Tongue (tissue), 2 donors: ENCODE results near the gene PRICKLE4. TPM values are rescaled to one million over a fixed set of nuclear protein-coding genes. Genes with fewer than 3 reads are reported as not detected.
"Not testable (repeated sequence)": the region's sequence is repeated elsewhere in the genome, so short reads cannot be mapped to it uniquely, and the experiment has no call there.

Experiments
- DNase-seq: peaks from one replicate; pipeline ENCODE4 v3.0.0-alpha.2; 2015
- total RNA-seq: library from RNA; depleted of rRNA; stranded (reverse); fragments of >200 nt; gene quantifications from one replicate; pipeline ENCODE4 v1.2.3, GENCODE V29; 2014

The PRICKLE4 gene
- total RNA-seq, 1 donor from 2014 or later = 4.4 TPM

DNA sequence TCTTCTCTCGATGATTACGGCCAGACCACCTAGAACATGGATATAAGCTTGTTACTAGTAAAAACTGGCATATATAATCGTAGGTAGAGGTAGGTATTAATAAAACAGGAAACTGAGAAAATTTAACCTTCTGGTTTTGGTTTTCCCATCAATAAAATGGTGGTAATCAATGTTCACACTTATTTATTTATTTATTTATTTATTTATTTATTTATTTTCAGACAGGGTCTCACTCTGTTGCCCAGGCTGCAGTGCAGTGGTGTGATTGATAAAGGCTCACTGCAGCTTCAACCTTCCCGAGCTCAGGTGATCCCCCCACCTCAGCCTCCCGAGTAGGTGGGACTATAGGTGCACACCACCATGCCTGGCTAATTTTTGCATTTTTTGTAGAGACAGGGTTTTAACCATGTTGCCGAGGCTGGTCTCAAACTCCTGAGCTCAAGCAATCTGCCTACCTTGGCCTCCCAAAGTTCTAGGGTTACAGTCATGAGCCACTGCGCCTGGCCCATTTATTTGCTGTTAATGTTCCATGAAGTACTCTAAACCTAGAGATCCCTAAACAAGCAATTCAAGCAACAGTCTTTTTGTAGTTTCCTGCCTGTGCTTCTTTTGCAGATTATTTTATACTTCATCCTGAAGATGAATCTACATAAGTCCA lies 18.4 kb downstream of the PRICKLE4 start:
- no peak for DNase-seq

DNA sequence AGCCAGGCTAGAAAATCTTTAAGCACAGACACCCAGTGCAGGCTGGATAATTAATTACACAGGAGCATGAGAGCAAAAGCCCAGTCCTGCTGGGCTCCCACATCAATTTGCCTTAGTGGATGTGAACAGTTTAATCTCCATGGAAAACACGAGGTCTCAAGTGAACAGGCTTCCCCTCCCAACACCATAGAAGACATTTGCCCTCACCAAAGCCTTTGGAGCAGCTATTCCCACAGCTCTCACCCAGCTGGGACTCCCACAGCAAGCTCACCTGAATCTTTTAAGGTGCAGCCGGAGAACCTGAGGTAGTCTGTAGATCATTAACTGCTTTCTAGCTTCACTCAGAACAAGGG lies 19.0 kb downstream of the PRICKLE4 start:
- no peak for DNase-seq

DNA sequence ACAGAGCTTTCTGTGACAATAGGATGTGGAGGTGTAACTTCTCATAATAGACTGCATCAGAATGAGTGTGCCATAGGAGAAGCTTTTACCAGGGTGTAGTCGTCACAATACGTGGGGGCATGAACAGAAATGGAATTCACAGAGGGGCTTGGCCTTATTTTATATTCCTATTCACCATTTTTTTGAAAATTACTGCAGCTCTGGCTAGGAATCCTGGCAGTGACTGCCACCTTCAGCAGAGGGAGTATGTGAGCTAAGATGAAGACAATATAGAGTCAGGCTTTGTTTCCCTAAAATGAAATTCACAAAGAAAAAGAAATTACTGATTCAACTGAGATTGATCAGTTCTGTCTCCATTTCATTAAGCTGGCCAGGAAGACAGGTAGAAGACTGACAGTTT lies 20.8 kb downstream of the PRICKLE4 start:
- DNase-seq = no peak

DNA sequence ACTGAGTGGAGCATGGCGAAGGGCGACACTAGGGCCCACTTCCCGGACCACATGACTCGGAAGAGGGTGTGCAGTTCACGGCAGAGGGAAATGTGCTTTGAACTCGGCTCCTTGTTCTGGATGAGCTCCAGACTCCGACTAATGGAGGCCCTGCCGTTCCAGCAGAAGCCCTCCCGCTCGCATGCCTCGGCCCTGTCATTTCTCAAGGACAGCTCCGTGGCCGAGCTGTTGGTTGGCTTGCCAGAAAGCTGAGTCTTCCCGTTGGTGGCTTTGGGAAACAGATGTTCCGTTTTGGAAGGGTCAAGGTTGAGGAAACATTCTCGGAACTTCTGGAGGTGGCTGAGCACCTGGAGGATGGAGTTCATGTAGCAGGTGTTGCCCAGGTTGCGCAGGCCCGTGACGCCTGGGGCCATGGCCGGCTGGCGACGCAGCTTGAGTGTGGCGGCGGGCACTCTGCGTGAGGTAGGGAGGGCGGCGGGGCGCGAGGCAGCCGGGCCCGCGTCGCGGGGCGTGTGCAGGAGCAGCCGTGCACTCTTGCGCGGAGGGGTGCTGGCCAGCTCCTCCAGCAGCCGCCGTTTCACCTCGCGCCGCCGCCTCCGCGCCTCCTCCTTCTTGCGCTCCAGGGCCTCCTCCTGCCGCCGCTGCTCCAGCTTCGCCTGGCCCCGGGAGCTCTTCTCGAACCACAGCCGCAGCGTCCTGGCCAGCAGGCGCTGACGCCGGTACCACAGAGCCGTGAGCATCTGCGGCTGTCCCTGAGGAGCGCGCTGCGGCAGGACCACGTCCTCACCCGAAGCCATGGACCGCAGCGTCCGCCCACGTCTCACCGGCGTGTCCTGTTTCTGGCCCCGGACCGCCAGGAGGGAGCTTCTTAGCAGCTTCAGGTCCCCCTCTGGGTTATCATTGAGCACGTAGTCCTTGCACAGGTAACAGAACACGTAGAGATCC lies 25.5 kb downstream of the PRICKLE4 start:
- no peak for DNase-seq

DNA sequence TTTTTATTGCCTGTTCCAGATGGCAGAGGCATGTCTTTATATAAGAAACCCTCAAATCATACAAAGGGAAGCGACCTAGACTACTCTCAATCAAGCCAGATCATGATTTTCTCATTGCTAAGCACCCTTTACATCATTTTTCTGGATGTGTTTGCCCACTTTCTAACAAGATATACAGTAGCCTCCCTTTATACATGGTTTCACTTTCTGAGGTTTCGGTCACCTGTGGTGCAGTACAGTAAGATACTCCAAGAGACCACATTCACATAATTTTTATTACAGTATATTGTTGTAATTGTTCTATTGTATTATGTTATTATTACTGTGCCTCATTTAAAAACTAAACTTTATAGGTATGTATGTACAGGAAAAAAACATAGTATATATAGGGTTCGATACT lies 30.5 kb downstream of the PRICKLE4 start:
- no peak for DNase-seq

DNA sequence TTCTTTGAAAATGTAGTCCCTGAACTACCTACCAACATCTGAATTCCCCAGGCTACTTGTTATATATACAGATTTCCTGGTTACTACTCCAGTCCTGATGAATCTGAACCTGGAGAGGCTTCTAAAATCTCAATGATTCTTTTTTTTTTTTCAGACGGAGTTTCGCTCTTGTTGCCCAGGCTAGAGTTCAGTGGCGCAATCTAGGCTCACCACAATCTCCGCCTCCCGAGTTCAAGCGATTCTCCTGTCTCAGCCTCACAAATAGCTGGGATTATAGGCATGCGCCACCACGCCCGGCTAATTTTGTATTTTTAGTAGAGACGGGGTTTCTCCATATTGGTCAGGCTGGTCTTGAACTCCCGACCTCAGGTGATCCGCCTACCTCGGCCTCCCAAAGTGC lies 31.4 kb downstream of the PRICKLE4 start:
- DNase-seq = not testable (repeated sequence)

DNA sequence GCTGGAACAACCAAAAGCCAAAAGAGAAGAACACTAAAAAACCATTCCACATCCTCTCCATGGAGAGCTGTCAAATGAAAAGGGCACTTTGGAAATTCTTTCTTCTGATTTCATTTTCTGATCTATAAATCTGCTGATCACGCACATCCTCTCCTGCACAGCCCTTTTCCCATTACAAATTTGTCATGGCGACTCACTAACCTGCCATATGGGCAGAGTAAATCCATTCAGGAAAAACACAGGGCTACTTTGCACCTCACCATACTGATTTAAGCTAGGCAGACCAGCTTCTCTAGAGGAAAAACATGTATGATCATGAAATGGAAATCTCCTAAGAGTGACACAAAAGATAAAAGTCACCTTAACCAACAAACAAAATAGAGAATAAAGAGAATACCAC lies 32.9 kb downstream of the PRICKLE4 start:
- DNase-seq = no peak

DNA sequence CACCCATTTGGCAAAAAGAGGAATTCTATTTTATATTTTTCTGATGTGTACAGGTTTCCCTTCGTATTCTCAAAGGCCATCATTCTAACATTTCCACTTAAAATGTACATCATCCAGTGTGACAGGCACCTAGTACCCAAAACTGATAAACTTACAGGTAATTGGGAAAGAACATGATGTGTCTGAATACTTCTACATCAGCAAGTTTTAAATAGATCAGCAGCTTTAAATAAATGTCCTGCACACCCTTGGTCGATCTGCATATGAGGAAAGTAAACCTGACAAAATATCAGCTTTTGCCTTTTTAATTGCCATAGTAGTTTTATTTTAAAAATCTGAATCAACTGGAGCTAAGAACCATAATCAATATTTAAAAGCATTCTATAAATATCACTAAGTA lies 33.4 kb downstream of the PRICKLE4 start:
- no peak for DNase-seq

DNA sequence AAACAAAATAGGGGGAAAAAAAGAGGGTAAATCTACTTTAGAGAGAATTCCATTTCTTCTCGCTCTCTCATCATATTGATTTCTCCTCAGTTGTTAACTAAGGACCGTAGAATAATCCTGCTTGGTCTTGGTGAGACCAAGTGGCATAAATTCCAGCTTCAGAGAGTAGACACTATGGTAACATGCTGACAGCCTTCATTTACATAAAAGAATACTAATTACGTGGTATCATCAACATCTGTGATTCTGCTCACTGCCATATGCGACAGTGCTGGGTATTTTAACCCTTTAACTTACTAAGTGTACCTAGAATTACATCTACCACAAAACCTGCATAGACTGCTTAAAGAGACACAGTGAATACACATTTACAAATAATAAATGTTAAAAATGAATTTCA lies 34.0 kb downstream of the PRICKLE4 start:
- no peak for DNase-seq

DNA sequence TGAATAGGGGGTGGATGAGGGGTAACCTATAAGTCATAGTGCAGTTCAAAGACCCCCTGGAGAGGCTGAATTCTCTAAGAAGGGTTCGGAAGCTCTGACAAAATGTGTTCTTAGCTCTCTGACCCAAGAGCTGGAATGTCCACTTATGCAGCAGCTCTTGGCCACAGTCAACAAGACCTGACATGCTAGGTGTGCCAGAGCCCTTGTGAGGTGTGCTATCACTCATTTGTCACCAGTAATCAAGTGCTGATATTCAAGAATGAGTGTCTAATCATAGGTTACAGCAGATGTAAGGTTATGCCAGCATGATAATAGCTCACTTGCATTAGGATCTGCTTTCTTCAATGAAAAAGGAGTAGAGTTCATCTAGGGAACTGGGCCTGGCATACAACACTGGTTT lies 35.0 kb downstream of the PRICKLE4 start:
- no peak for DNase-seq

DNA sequence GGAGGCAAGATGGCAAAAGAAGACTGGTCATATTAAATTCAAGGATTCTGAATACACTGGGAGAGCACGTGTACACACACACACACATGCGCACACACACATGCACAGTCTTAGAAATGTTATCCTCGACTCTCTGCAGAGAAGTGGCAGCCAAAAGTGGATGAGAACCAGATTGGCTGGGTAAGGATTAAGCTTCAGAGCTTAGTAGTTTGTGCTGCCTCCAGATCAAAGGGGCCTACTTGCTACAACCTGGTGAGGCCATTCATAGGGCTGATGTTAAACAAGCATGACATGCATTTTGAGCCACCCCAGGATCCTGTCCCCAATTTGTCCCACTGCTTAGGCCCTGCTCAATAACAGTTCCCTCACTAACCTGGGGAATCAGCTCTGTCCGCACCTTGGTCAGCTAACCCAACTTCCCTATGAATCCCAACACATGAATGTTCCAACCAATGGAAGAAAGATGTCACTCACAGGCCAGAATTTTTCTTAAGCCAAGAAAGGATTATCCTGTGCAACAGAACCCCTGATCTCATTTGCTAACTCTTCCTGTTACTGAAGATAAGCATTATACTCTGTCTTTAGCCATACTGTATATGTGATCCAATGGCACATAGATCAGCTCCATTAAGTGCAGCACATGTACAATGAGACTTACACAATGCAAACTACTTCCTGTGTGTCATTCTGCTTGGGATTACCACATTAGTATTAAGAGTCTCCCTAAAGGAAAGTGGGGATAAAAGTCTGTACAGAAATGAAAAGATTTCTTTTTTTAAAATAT lies 37.9 kb downstream of the PRICKLE4 start:
- DNase-seq = no peak

DNA sequence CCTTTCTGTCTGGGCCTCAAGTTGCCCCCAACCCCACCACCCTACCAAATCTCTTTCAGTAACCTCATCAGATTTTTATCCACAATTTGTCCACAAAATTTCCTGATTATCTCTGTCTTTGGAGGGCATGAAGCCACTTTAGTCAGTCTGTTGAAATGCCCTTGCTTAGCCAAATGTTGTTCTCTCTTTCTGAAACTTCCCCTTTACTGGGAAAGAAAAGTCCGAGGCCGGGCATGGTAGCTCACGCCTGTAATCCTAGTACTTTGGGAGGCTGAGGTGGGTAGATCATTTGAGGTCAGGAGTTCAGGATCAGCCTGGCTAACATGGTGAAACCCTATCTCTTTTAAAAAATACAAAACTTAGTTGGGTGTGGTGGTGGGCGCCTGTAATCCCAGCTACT lies 40.7 kb downstream of the PRICKLE4 start:
- no peak for DNase-seq

DNA sequence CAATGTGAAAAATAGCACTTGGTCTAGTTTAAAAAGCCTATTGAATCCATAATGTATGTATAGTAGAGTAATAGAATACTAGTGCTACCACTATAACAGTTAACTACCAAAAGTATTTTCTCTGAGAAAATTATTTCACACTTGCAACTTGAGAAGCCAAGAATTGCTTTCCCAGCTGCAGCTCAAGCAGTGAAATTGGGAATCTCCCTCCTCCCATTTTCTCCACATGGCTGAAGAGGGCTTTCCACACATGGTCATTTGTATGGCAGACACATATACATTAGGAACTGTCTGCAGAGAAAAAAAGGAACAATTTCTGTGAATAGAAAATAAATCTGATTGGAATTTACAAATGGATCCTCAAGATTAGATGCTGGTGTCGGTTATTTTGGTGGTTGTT lies 41.4 kb downstream of the PRICKLE4 start:
- peak; percentile 55 for DNase-seq

DNA sequence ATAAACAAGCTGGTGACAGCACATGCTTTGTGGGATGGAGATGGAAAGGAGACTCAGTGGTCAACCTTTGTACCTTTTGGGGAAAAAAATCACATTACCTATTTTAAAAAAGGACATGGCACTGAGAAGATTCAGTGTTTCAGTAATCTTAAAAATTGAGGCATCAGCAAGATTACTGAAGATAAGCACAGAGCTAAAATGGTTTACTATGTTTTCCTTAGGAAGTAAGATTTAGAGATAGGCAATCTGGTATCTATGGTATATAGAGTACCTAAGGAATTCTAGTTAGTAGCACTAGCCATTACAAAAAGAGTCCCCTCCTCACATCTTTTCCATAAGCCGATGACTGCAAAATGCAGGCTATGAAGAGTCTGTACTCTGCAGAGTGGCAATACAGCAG lies 42.6 kb downstream of the PRICKLE4 start:
- DNase-seq = no peak

DNA sequence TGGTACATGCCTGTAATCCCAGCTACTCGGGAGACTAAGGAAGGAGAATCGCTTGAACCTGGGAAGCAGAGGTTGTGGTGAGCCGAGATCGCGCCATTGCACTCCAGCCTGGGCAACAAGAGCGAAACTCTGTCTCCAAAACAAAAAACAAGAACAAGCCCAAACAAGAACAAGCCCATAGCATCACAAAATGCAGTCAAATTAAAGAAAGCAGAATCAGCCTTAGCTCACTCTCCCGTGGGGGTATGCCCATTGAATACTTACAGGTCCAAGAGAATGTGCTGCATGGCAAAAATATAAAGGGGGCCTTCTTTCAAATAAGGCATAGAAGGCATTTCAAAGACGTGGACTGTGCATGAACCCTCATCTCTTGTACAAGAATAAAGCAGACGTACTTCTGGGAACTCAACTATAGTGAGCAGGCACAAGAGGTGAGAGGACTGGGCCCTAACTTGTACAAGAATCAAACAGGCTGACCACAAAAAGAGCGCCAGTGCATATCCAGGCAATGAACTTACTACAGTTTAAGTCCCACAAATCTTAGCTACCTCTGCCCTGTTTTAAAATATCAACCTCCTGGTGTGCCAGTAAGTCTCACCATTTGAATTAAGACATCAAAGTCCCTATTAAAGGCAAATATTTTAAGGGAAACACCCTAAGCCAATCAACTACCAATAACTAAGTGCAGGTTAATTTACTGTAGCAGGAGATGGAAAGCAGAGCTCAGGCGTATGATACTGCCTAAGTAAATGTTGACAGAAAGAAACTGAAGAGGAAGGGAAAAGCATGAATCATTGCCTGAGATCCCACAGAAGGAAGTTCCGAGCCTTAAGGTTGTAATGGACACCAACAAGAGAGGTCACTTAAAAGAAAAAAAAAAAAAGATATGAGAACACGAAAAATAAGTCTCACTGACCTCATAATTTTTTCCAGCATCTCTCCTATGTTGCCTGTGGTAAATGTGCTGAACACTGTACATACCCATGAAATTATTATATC lies 44.3 kb downstream of the PRICKLE4 start:
- no peak for DNase-seq

DNA sequence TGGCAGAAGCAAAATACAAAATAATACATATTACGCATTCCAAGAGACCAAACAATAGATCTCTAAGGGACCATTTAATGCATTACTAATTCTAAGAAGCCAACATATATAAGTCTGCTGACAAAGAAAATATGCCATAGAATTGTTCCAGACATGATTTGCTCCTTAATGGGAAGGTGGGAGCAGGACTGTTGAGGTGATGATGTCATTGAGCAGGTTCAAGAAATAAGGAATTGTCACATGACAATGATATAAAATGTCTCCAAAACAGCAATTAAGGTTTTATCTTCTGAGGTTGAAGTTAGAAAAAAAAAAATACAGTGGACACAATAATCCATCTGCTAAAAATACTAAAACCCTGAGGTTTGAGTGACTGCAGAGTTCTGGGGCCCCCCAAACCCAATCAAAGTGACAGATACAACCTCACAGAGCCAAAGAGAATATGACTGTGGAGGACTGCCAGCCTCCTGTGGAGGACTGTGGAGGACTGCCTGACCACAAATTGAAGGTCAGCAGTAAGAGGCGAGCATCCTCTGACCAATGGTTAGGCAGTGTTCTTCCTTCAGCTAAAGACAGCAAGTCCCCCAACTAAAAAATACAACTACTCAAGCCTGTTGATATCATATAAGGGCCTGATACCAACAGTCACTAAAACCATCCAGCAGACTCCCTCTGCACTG lies 45.9 kb downstream of the PRICKLE4 start:
- no peak for DNase-seq

DNA sequence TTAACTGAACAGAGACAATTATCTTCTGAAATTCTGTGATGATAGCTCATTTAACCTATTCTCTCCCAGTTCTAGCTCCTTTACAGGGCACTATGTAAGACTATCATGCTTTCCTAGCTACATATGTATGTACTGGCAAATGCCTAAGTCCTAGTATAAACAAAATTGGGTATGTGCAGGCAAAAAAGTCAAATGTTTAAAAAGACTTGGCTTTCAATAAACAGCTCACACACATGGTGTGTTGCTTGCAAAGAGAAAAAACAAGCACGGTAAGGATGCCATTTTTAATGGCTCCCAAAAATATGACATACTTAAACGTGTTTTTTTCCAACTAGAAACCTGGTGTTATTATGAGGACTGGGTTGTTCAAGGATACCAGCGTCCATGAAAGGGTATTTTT lies 51.7 kb downstream of the PRICKLE4 start:
- DNase-seq = no peak

DNA sequence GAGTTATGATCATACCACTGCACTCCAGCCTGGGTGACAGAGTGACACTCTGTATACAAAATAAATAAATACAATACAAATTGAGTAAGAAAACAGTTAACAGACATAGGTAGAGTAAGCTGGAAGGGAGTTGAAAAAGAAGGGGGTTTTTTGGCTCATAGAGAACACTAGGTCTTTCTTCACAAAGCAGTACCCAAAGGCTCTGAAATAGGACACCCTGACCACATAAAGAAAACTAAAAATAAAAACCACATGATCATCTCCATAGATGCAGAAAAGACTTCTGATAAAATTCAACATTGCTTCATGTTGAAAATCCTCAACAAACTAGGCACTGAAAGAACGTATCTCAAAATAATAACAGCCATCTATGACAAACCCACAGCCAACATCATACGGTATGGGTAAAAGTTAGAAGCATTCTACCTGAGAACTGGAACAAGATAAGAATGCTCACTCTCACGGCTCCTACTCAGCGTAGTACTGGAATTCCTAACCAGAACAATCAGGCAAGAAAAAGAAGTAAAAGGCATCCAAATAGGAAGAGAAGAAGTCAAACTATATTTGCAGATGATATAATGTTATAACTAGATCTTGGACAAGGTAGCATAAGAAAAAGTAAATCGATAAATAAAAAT lies 55.6 kb downstream of the PRICKLE4 start:
- no peak for DNase-seq

DNA sequence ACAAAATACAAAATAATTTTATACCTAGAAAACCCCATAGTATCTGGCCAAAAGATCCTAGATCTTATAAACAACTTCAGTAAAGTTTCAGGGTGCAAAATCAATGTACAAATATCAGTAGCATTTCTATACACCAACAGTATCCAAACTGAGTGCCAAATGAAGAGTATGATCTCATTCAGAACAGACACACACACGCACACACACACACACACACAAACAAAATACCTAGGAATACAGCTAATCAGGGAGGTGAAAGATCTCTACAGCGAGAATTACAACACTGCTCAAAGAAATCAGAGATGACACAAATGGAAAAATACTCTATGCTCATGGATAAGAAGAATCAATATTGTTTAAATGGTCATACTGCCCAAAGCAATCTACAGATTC lies 56.1 kb downstream of the PRICKLE4 start:
- no peak for DNase-seq
